HL-60/S4 (cell line): ENCODE data around the gene ATL2.
"Not testable (repeated sequence)": the region's sequence is repeated elsewhere in the genome, so short reads cannot be mapped to it uniquely, and the experiment has no call there.

Experiments used
- in situ Hi-C: fragments of 300-500 bp; cut with MboI; formaldehyde crosslinking; loops from 2 replicates; pipeline ENCODE4 v1.14.3; 2022; ENCODE audit warnings: low sequenced_read_pairs

ATL2 gene

GRCh38 chr2:38257680-38258079 is 119.4 kb downstream of the ATL2 start:
- in situ Hi-C loops, result not testable (repeated sequence)

- in situ Hi-C loops, result no loop called here
These were observed 120.5 kb downstream of the ATL2 start for GRCh38 chr2:38256610-38257009.

- in situ Hi-C loops, result no loop called here
These were observed 121.9 kb downstream of the ATL2 start for GRCh38 chr2:38255211-38255610.

- in situ Hi-C loops, result no loop called here
These were observed 122.3 kb downstream of the ATL2 start for GRCh38 chr2:38254796-38255195.

GRCh38 chr2:38251940-38252339 is 125.1 kb downstream of the ATL2 start:
- in situ Hi-C loops, result no loop called here

GRCh38 chr2:38248707-38249106 is 128.4 kb downstream of the ATL2 start:
- in situ Hi-C loops, result no loop called here

GRCh38 chr2:38248255-38248654 is 128.8 kb downstream of the ATL2 start:
- in situ Hi-C loops, result no loop called here

GRCh38 chr2:38246105-38246504 is 131.0 kb downstream of the ATL2 start:
- in situ Hi-C loops, result no loop called here

GRCh38 chr2:38245114-38245641 is 131.9 kb downstream of the ATL2 start:
- in situ Hi-C loops, result no loop called here

- in situ Hi-C loops, result no loop called here
These were observed 132.8 kb downstream of the ATL2 start for GRCh38 chr2:38244301-38244700.
